GM13977 (cell line): Measurements from ENCODE around the gene SPINT1.
"Not testable (repeated sequence)": the region's sequence is repeated elsewhere in the genome, so short reads cannot be mapped to it uniquely, and the experiment has no call there.

Source experiments
- DNase-seq: peaks from one replicate; pipeline ENCODE4 v3.0.0; 2012; ENCODE audit warnings: low spot score
- in situ Hi-C: fragments of 300-500 bp; cut with MboI; formaldehyde crosslinking; loops from one replicate; pipeline ENCODE4 v1.12.0; 2022; ENCODE audit warnings: low sequenced_read_pairs, low pct_unique_long_range_greater_than_20kb, mixed read lengths, inconsistent platforms; ENCODE audit not compliant: unreplicated experiment
- TF ChIP-seq, protein P1 (sequence below): IDR thresholded peaks from 2 replicates; pipeline ENCODE4 v1.5.1; 2012; ENCODE audit warnings: mild to moderate bottlenecking, control low read depth; ENCODE audit not compliant: insufficient read depth; ENCODE audit errors: extremely low read depth, missing control alignments

The SPINT1 gene

DNA sequence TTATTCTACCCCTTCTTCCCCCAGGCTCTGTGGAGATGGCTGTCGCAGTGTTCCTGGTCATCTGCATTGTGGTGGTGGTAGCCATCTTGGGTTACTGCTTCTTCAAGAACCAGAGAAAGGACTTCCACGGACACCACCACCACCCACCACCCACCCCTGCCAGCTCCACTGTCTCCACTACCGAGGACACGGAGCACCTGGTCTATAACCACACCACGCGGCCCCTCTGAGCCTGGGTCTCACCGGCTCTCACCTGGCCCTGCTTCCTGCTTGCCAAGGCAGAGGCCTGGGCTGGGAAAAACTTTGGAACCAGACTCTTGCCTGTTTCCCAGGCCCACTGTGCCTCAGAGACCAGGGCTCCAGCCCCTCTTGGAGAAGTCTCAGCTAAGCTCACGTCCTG is 12.9 kb downstream of the SPINT1 start:
- DNase-seq: no peak
- in situ Hi-C loops: loop anchor here (5.0 kb wide), 1 partner anchor 36 kb away; the partner anchor contains the start of gene VPS18
- TF ChIP-seq, protein P1, sequence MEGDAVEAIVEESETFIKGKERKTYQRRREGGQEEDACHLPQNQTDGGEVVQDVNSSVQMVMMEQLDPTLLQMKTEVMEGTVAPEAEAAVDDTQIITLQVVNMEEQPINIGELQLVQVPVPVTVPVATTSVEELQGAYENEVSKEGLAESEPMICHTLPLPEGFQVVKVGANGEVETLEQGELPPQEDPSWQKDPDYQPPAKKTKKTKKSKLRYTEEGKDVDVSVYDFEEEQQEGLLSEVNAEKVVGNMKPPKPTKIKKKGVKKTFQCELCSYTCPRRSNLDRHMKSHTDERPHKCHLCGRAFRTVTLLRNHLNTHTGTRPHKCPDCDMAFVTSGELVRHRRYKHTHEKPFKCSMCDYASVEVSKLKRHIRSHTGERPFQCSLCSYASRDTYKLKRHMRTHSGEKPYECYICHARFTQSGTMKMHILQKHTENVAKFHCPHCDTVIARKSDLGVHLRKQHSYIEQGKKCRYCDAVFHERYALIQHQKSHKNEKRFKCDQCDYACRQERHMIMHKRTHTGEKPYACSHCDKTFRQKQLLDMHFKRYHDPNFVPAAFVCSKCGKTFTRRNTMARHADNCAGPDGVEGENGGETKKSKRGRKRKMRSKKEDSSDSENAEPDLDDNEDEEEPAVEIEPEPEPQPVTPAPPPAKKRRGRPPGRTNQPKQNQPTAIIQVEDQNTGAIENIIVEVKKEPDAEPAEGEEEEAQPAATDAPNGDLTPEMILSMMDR: no peak

DNA sequence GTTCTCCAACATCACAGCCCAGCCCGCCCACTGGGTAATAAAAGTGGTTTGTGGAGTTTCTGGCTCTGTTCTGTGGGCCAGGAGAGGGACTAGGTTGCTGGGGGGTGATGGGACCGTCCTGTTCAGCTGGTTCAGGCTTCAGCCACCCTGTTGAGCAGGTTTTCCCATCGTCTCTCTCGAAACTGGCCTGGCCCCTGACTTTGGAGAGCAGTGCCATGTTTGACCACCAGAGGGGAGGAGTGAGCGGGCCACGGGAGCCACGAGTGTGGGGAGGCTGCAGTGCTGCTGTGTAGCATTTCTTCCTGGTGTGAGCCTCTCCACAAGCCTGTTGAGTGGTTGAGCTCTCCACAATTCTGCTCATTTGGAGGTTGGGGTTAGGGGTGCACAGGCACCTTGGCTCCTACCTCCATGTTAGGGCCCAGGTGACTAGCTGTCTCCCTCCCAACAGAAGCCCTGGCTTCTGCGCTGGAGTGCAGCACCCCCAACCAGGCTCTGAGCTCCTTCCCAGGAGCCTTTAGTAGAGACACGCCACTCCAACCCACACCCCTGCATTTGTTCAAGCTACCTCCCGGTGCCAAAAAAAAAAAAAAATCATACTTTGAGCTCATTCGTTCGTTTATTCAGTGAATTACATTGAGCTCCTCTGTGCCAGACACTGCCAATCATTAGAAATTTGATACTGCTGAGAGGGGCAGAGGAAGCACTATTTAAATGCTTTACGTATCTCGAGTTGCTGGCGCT is 13.9 kb downstream of the SPINT1 start:
- DNase-seq: peak; percentile 87
- in situ Hi-C loops: loop anchor here (5.0 kb wide), 1 partner anchor 35 kb away; the partner anchor contains the start of gene VPS18

DNA sequence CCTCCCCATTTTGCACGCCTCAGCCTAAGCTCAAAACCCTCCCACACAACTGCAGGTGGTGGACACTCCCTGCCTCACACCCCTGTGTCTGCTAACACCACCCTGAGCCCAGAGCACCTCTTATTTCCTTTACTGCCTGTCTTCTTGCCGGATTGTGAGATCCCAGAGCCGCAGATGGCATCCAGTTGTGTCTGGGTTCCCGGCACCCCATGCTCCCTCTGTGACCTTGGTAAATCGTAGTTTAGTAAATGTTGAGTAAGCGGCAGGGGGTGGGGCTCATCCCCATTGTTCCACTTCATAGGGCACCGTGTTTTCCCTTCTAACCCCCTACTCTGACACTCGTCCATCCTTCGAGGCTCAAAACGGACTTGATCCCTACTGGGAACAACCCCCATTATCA is 14.9 kb downstream of the SPINT1 start:
- TF ChIP-seq, protein P1: no peak
- DNase-seq: no peak
- in situ Hi-C loops: loop anchor here (5.0 kb wide), 1 partner anchor 34 kb away; the partner anchor contains the start of gene VPS18

More for the DNA sequence above, 13.9 kb downstream of the SPINT1 start:
- TF ChIP-seq, protein P1: peak; percentile 96

DNA sequence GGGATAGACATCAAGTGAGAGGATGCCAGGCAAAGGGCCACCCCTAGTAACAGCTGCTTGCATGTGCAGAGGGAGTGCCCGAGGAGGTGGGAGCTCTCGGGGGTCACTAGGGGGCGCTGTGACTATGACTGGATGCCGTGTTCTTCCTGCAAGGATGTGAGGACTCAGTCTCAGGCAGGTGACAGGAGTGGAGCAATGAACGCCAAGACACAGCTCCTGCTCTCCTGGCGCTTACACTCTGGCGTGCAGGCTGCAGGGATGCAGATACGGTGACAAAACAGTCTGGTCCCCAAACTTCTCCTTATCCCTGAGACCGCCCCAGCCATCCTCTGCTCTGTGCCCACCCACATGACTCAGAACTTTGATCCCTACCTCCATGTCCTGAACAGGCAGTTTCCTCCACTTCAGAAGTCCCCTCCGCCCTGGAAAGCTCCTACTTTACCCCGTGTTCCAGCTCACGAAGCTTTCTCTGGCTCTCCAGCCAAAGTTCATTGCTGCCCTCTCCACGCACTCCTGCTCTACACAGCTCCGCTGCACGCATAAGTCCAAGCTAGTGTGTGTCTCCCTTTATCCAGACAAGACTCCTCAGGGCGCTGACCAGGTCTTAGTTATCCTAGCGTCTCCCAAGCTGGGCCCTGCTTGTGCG is 15.5 kb downstream of the SPINT1 start:
- peak; percentile 86 for DNase-seq
- TF ChIP-seq, protein P1: peak; percentile 88
- in situ Hi-C loops: loop anchor here (5.0 kb wide), 1 partner anchor 33 kb away; the partner anchor contains the start of gene VPS18

DNA sequence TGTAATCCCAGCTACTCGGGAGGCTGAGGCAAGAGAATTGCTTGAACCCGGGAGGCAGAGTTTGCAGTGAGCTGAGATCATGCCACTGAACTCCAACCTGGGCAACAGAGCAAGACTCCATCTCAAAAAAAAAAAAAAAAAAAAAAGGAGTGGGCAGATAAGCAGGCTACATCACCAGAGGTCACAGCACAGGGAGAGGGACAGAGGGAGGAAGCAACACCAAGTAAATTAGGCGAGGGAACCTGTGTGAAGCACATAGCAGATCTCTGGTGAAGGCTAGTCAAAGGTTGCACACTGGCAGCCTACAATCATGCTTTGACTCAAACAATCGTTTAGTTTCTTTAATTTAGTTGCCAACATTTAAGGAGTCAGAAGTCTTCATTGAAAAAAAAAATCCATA is 17.3 kb downstream of the SPINT1 start:
- DNase-seq, in situ Hi-C loops: not testable (repeated sequence)

DNA sequence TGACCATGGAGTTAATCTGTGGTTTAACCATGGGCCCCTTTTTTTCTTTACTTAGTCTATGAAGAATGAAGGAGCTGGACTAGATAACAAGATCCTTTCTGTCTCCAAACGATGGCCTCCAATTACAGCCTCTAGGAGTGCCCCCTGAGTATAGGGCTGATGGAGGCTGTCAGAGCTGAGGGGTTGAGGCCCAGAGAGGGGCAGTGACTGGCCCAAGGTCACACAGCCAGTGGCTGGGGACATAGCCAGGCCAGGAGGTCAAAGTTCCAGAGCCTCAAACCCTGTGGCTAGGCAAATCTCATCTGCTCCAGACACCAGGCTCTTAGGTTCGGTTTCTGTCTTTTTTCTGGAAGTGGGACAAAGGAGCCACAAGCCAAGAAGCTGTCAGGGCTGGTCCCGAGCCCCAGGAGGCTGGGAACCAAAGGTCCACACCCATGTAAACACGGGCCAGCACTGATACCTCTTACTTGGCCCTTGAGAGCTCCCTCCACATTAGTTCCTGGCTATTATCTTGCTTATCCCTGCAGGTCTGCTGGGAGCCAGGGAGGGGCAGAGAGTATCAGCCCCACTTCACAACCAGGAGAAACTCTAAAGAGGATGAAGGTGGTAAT is 19.9 kb downstream of the SPINT1 start:
- in situ Hi-C loops: no loop called here
- no peak for DNase-seq
- TF ChIP-seq, protein P1: no peak
